ENCODE data around the gene TSPAN9. TPM values are rescaled to one million over a fixed set of nuclear protein-coding genes. Genes with fewer than 3 reads are reported as not detected.

The TSPAN9 gene
- polyA plus RNA-seq, 3 donors from 2014 or later: 0.44 TPM; not detected in 2

- Mint-ChIP-seq H3K27ac (no peak overlapping the region), H3K4me1 (no peaks in the 10 kb centered on the region), H3K9me3 (no peaks in the 10 kb centered on the region), H3K36me3 (no peaks in the 10 kb centered on the region), H3K27me3 (ENCODE audit: low read depth in 3 of 3) (peaks cover 0 to 5% (median 5%) of the 10 kb centered on the region in 3 donors), H3K4me3 (no peak overlapping the region)
- no peak for DNase-seq
Measured at GRCh38 chr12:3193131-3193530, 116.0 kb downstream of the TSPAN9 start.

DNA sequence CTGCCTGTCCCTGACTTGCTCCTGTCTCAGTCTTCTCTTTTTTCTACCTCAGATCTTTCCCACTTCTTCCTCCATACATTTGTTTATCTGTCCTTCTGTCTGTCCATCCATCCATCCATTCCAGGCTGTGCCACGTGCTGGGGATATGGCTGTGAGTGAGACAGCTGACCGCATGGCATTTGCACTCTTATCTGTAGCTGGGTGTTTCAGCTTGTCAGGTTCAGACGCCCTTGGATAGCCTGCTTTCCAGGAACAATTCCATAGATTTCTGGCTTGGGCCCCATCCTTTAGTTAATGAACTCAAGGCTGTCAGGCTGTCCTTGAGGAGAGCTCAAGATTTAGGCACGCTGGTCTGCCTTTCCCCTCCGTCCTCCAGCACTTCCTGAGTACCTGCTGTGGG lies 116.6 kb downstream of the TSPAN9 start:
- no peaks in the 10 kb centered on the region for H3K36me3 Mint-ChIP-seq
- DNase-seq: no peak
- no peaks in the 10 kb centered on the region for H3K9me3 Mint-ChIP-seq
- no peaks in the 10 kb centered on the region for H3K4me1 Mint-ChIP-seq
- no peak overlapping the region for H3K27ac Mint-ChIP-seq
- peaks cover 0 to 5% (median 5%) of the 10 kb centered on the region in 3 donors for H3K27me3 Mint-ChIP-seq (ENCODE audit: low read depth in 3 of 3)
- H3K4me3 Mint-ChIP-seq: no peak overlapping the region

DNA sequence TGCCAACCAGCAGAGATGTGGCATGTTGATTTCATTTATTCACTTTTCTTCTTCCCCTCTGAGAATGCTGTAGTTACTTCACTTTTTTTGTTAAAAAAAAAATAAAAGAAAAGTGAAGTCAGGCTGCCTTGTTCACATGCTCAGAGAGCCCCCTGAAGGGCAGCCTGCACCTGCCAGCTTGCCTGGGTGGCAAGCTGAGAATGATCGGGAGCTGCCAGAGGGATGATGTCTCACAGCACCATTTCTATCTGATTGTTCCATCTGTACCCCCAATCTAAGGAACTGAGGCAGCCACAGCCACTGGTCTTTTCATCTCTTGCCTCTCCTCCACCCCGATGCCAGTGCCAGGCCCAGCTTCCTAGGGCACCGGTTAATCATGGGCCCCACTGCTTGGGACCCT lies 118.2 kb downstream of the TSPAN9 start:
- no peaks in the 10 kb centered on the region for H3K4me1 Mint-ChIP-seq
- DNase-seq: no peak
- H3K27ac Mint-ChIP-seq: no peak overlapping the region
- no peaks in the 10 kb centered on the region for H3K36me3 Mint-ChIP-seq
- peaks cover 0 to 7% (median 5%) of the 10 kb centered on the region in 3 donors for H3K27me3 Mint-ChIP-seq (ENCODE audit: low read depth in 3 of 3)
- H3K9me3 Mint-ChIP-seq: no peaks in the 10 kb centered on the region
- no peak overlapping the region for H3K4me3 Mint-ChIP-seq

DNA sequence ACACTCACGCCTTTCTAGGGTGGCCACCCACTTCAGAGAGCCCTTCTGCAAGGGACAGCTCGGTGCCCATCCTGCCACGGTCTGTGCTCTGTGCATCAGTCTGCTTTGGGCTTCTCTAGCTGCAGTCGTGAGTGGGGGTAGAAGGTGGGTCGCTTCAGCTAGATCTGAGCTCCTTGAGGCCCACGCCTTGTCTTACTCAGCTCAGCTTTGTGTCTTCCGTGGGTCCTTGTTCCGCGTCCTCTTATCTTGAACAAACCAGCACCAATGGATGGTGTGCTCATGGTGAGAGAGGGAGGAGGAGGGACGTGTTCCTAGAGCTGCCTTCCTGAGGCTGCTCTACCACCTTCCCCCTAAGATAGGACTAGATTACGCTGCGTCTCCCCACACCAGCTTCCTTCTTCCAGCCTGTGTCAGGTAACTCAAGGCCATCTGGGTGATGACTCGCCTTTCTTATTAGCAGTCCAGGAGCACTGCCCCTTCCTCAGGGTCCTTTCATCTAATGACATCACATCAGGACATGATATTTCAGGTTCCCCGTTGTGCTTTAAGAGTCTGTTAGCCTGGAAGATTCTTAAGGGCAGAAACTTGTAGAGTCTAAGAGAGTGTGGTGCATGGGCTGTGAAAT lies 118.8 kb downstream of the TSPAN9 start:
- Mint-ChIP-seq H3K27me3 (ENCODE audit: low read depth in 3 of 3) (peaks cover 0 to 5% (median 3%) of the 10 kb centered on the region in 3 donors), H3K4me3 (no peak overlapping the region), H3K27ac (no peak overlapping the region), H3K4me1 (no peaks in the 10 kb centered on the region), H3K9me3 (no peaks in the 10 kb centered on the region), H3K36me3 (no peaks in the 10 kb centered on the region)
- DNase-seq: no peak

DNA sequence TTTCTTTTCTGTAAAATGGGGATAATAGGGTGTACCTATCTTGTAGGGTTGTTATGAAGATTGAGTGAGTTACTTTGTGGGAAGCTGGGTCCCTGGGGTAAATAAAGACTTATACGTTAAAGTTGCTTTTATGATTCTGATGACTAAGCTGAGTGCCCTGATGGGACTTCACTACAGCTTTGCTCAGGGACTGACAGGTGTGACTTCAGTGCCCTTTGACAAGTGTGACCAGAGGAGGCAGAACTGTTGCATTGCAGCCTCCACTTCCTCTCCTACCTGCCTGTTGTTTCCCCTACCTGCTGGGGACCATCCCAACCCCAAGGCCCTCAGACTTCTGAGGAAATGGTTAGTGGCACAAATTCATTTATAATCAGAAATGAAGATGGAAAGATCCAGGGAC lies 119.3 kb downstream of the TSPAN9 start:
- DNase-seq: no peak
- Mint-ChIP-seq H3K4me1 (peaks cover 0 to 2% of the 10 kb centered on the region in 2 donors), H3K36me3 (no peaks in the 10 kb centered on the region), H3K27me3 (ENCODE audit: low read depth in 3 of 3) (peaks cover 3 to 5% (median 3%) of the 10 kb centered on the region in 3 donors), H3K4me3 (no peak overlapping the region), H3K9me3 (no peaks in the 10 kb centered on the region), H3K27ac (no peak overlapping the region)

- Mint-ChIP-seq H3K36me3 (no peaks in the 10 kb centered on the region), H3K27ac (no peak overlapping the region), H3K4me3 (no peak overlapping the region), H3K4me1 (peaks cover 0 to 2% of the 10 kb centered on the region in 2 donors), H3K27me3 (ENCODE audit: low read depth in 3 of 3) (peaks cover 3 to 7% (median 4%) of the 10 kb centered on the region in 3 donors), H3K9me3 (no peaks in the 10 kb centered on the region)
- DNase-seq: no peak
Measured at GRCh38 chr12:3197131-3197818, 120.1 kb downstream of the TSPAN9 start.

- DNase-seq: no peak
- no peak overlapping the region for H3K27ac Mint-ChIP-seq
- H3K4me3 Mint-ChIP-seq: no peak overlapping the region
- peaks cover 0 to 2% of the 10 kb centered on the region in 2 donors for H3K4me1 Mint-ChIP-seq
- peaks cover 1 to 15% (median 14%) of the 10 kb centered on the region in 3 donors for H3K27me3 Mint-ChIP-seq (ENCODE audit: low read depth in 3 of 3)
- no peaks in the 10 kb centered on the region for H3K36me3 Mint-ChIP-seq
- H3K9me3 Mint-ChIP-seq: no peaks in the 10 kb centered on the region
Measured at GRCh38 chr12:3199551-3200031, 122.4 kb downstream of the TSPAN9 start.

DNA sequence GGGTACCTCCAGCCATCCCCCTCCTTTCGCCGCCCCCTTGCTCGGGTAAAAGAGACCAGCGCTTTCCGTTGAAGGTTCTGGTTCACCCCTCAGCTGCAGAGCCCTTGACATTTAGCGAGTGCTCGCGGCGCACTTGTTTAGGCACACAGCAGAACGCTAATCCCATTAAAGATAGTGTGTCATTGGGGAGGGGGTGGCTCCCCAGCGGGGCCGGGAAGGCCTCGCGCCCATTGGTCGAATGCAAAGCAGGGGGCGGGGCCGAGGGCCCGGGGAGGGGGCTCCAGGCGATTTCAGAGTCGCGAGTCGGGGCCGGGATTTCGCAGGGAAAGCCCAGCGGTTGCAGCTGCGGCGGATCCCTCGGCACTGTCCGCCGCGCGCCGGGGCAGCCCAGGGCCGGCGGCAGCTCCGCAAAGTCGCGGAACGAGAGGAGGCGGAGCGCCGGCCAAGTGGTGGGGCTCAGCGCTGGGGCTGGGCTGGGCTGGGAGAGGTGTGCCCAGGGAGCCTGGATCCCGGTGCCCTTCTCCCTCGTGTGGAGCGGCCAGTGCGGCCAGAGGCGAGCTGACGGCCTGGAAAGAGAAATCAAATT lies 122.9 kb downstream of the TSPAN9 start:
- no peak overlapping the region for H3K4me3 Mint-ChIP-seq
- DNase-seq: no peak
- H3K4me1 Mint-ChIP-seq: peaks cover 0 to 2% of the 10 kb centered on the region in 2 donors
- H3K36me3 Mint-ChIP-seq: no peaks in the 10 kb centered on the region
- H3K9me3 Mint-ChIP-seq: no peaks in the 10 kb centered on the region
- no peak overlapping the region for H3K27ac Mint-ChIP-seq
- peaks cover 1 to 15% (median 14%) of the 10 kb centered on the region in 3 donors for H3K27me3 Mint-ChIP-seq (ENCODE audit: low read depth in 3 of 3)

- Mint-ChIP-seq H3K27me3 (ENCODE audit: low read depth in 3 of 3) (peaks cover 1 to 14% (median 12%) of the 10 kb centered on the region in 3 donors), H3K4me1 (peaks cover 0 to 2% of the 10 kb centered on the region in 2 donors), H3K4me3 (no peak overlapping the region)
Measured at GRCh38 chr12:3200814-3201233, 123.6 kb downstream of the TSPAN9 start.

DNA sequence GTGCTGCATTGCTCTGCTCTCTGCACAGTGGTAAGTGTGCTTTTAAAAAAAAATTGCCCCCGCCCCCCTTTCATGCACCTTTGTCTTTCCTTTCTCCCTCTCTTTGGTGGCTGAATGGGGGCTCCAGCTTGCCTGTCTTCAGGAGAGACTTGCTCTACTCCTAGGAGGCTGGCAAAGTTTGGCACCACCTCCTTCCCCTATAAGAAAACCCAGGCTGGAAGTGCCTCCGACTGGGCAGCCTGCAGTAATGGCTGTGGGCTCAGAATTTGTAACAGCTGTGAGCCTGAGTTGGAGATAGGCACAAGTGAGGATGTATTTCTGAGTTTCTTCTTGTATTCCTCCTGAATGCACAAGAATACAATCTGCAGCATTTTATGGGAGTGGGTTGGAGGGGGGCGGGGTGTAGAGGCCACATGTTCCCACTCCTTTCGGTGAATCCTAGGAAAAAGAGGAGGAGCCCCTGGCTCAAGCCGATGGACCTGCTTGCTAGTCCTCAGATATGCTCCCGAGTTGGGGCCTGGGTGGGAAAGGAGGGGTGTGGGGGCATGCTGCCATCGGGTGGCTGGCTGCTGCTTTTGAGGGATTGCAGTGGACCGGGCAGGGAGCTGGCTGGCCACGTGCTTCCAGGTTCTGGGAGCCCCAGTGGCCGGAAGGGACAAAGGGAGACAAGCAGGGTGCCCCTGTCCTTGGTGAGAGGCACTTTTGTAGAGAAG lies 124.3 kb downstream of the TSPAN9 start:
- Mint-ChIP-seq H3K27me3 (ENCODE audit: low read depth in 3 of 3) (peaks cover 1 to 14% (median 12%) of the 10 kb centered on the region in 3 donors), H3K4me1 (peaks cover 0 to 2% of the 10 kb centered on the region in 2 donors)

More at GRCh38 chr12:3200814-3201233, 123.6 kb downstream of the TSPAN9 start:
- H3K36me3 Mint-ChIP-seq: no peaks in the 10 kb centered on the region
- H3K27ac Mint-ChIP-seq: no peak overlapping the region
- no peak for DNase-seq
- H3K9me3 Mint-ChIP-seq: no peaks in the 10 kb centered on the region

GRCh38 chr12:3202096-3202495 lies 124.9 kb downstream of the TSPAN9 start:
- Mint-ChIP-seq H3K27ac (no peak overlapping the region), H3K9me3 (no peaks in the 10 kb centered on the region), H3K27me3 (ENCODE audit: low read depth in 3 of 3) (peaks cover 1 to 16% (median 12%) of the 10 kb centered on the region in 3 donors), H3K36me3 (no peaks in the 10 kb centered on the region), H3K4me3 (no peak overlapping the region), H3K4me1 (peaks cover 0 to 2% of the 10 kb centered on the region in 2 donors)
- DNase-seq: no peak

More for the DNA sequence above, 124.3 kb downstream of the TSPAN9 start:
- H3K36me3 Mint-ChIP-seq: no peaks in the 10 kb centered on the region
- H3K27ac Mint-ChIP-seq: no peak overlapping the region
- no peaks in the 10 kb centered on the region for H3K9me3 Mint-ChIP-seq
- H3K4me3 Mint-ChIP-seq: no peak overlapping the region
- DNase-seq: no peak

DNA sequence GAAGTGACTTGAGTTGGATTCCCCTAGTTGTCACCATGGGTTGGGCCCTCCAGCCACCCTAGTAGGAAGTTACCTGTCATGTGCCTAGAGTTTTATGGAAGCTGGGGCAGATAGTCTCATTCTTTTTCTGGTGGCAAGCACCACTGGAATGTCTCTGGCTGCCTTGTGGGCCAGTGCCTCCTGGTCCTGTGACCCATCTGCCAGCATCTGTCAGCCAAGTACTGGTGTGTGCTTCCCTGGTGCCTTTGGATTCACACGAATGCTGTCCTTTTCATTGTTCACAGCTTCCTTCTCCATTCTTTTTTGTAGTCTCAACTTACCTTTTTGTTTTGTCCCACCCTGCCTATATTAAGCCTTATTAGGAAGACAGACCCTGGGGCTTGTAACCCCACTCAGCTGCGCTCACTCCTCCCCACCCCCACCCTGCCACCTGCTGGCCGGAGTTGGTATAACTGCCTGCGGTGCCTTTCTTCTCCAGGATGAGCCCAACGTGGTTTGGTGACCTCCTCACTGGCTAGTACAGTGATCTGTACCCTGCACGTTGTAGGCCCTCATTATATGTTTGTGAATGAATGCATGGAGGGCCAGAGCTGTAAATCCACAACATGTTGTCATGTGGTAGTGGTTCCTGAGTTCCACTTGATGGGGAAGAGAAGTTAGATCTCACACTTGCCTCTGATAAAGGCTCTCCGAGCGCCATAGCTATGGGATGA lies 125.7 kb downstream of the TSPAN9 start:
- Mint-ChIP-seq H3K27me3 (ENCODE audit: low read depth in 3 of 3) (peaks cover 1 to 16% (median 12%) of the 10 kb centered on the region in 3 donors), H3K27ac (no peak overlapping the region), H3K9me3 (no peaks in the 10 kb centered on the region), H3K36me3 (no peaks in the 10 kb centered on the region), H3K4me3 (no peak overlapping the region), H3K4me1 (peaks cover 0 to 2% of the 10 kb centered on the region in 2 donors)
- DNase-seq: peak in 1 of 3 donors; percentile 5

DNA sequence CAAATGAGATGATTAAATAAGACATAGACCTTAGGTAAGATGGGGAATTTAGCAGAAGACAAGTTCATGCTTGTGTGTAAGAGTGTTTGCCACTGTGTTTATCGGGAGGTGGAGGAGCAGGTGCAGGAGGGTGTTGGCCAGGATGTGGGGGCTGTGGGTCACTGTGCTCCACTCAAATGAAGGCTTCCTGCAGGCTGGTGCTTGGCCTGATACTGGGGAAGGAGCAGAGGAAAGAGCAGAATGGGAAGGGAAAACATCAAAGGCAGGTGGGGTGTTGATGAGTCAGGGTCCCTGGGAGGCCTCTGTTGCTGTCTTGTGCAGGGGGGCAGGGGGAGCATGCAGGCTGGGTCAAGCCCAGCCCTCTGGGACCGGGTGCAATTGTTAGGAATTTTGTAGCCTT lies 126.5 kb downstream of the TSPAN9 start:
- no peak overlapping the region for H3K4me3 Mint-ChIP-seq
- no peaks in the 10 kb centered on the region for H3K9me3 Mint-ChIP-seq
- DNase-seq: no peak
- no peak overlapping the region for H3K27ac Mint-ChIP-seq
- peaks cover 0 to 2% of the 10 kb centered on the region in 2 donors for H3K4me1 Mint-ChIP-seq
- H3K27me3 Mint-ChIP-seq (ENCODE audit: low read depth in 3 of 3): peaks cover 3 to 16% (median 12%) of the 10 kb centered on the region in 3 donors
- H3K36me3 Mint-ChIP-seq: no peaks in the 10 kb centered on the region
